GM12878 (cell line): ENCODE measurements around the gene OSBPL10. TPM values are rescaled to one million over a fixed set of nuclear protein-coding genes. Genes with fewer than 3 reads are reported as not detected.

Experiments
- ATAC-seq: fragments of 200-7000 bp; cut with Tn5 transposase; 3 replicates; pipeline ENCODE4 v1.9.1; 2020; ENCODE audit warnings: mild to moderate bottlenecking, moderate library complexity
- BruUV-seq: library from RNA; stranded (reverse); fragments of 400-500 nt; replicated peaks from 2 replicates; lab custom pipeline; 2021; lab: Mats Ljungman, UMichigan
- CTCF ChIA-PET: fragments of 300-600 bp; sonication (Branson Sonifier 250); formaldehyde crosslinking; extraction: SDS; loops from one replicate; lab custom pipeline; 2021; ENCODE audit warnings: inconsistent platforms; lab: Yijun Ruan, JAX
- POLR2A ChIA-PET: fragments of 350-600 bp; formaldehyde crosslinking; extraction: SDS; loops from one replicate; lab custom pipeline; 2021; ENCODE audit warnings: inconsistent platforms; lab: Charles Lee
- RAD21 ChIA-PET: fragments of 300-600 bp; sonication (Branson Sonifier 250); formaldehyde crosslinking; loops from one replicate; lab custom pipeline; 2023; ENCODE audit warnings: antibody characterized with exemption; ENCODE audit not compliant: unreplicated experiment; lab: Charles Lee
- SMC1A ChIA-PET: fragments of 300-600 bp; sonication (Branson Sonifier 250); formaldehyde crosslinking; loops from one replicate; lab custom pipeline; 2023; ENCODE audit not compliant: unreplicated experiment, uncharacterized antibody; lab: Charles Lee
- DNase-seq: peaks from one replicate; pipeline ENCODE4 v3.0.0-alpha.2; 2011; ENCODE audit warnings: low read depth, low spot score
- FAIRE-seq: peaks from 3 replicates; lab custom pipeline; 2011; peaks lifted over from hg19 to GRCh38; lab: Jason Lieb, UNC
- H2AFZ ChIP-seq: 2 replicates; pipeline ENCODE4 v1.6.0; 2011; ENCODE audit warnings: low read depth, low read length, control low read depth; ENCODE audit not compliant: control insufficient read depth
- H3K27ac ChIP-seq: 2 replicates; pipeline ENCODE4 v1.5.1; 2011; ENCODE audit warnings: control low read depth; ENCODE audit not compliant: control insufficient read depth, insufficient read depth
- H3K27me3 ChIP-seq, 2 experiments: replicated peaks in 1 of 2; 2 replicates each; pipeline versions ENCODE4 v1.6.0 to v1.6.1; 2011; ENCODE audit warnings: low read length in 1 of 2; ENCODE audit not compliant: control insufficient read depth in 2 of 2, insufficient read depth in 2 of 2
- H3K36me3 ChIP-seq, 2 experiments: 2 replicates each; pipeline ENCODE4 v1.5.1; 2011; ENCODE audit warnings: low read length in 1 of 2; ENCODE audit not compliant: control insufficient read depth in 2 of 2, insufficient read depth in 2 of 2
- H3K4me1 ChIP-seq: 2 replicates; pipeline ENCODE4 v1.6.1; 2011; ENCODE audit warnings: mild to moderate bottlenecking, low read length, moderate library complexity, mixed read lengths; ENCODE audit not compliant: control insufficient read depth, insufficient read depth
- H3K4me2 ChIP-seq: 2 replicates; pipeline ENCODE4 v1.6.0; 2011; ENCODE audit warnings: control low read depth; ENCODE audit not compliant: control insufficient read depth, insufficient read depth
- H3K4me3 ChIP-seq: fragments of 200-600 bp; sonication (generic); 2 replicates; pipeline ENCODE4 v1.5.1; 2016
- H3K79me2 ChIP-seq: 2 replicates; pipeline ENCODE4 v1.6.0; 2011; ENCODE audit warnings: low read length; ENCODE audit not compliant: control insufficient read depth, insufficient read depth
- H3K9ac ChIP-seq: 2 replicates; pipeline ENCODE4 v1.8.0; 2011; ENCODE audit warnings: low read length, control low read depth, mixed read lengths; ENCODE audit not compliant: control insufficient read depth, insufficient read depth
- H3K9me3 ChIP-seq: replicated peaks from 3 replicates; pipeline ENCODE4 v1.5.1; 2011; ENCODE audit warnings: mild to moderate bottlenecking, low read length; ENCODE audit not compliant: control insufficient read depth, insufficient read depth
- H4K20me1 ChIP-seq: 2 replicates; pipeline ENCODE4 v1.6.0; 2011; ENCODE audit not compliant: control insufficient read depth, insufficient read depth
- CBX5 ChIP-seq: sonication (generic); IDR thresholded peaks from 2 replicates; pipeline ENCODE4 v1.6.1; 2016; ENCODE audit warnings: low read depth, moderate library complexity, mild to moderate bottlenecking, inconsistent platforms
- FOS ChIP-seq: IDR thresholded peaks from 3 replicates; pipeline ENCODE4 v1.6.1; 2011; ENCODE audit warnings: borderline replicate concordance; ENCODE audit not compliant: insufficient read length; ENCODE audit errors: extremely low read depth
- HDGF ChIP-seq: fragments of 450-650 bp; IDR thresholded peaks from 2 replicates; pipeline ENCODE4 v1.6.1; 2016; ENCODE audit warnings: antibody characterized with exemption
- IKZF1 ChIP-seq: fragments of 450-650 bp; conservative IDR thresholded peaks from 2 replicates; pipeline ENCODE4 v1.6.1; 2017; ENCODE audit warnings: antibody characterized with exemption, mild to moderate bottlenecking
- LARP7 ChIP-seq: fragments of 450-650 bp; IDR thresholded peaks from 2 replicates; pipeline ENCODE4 v1.6.1; 2017; ENCODE audit warnings: mild to moderate bottlenecking
- NFYA ChIP-seq: IDR thresholded peaks from 2 replicates; pipeline ENCODE4 v1.6.1; 2011; ENCODE audit warnings: low read depth, mild to moderate bottlenecking, low read length, improper control_type of control experiment, borderline replicate concordance
- NR2F1 ChIP-seq: fragments of 450-650 bp; conservative IDR thresholded peaks from 2 replicates; pipeline ENCODE4 v1.6.1; 2017; ENCODE audit warnings: mild to moderate bottlenecking
- PAX5 ChIP-seq: IDR thresholded peaks from 2 replicates; pipeline ENCODE4 v1.6.1; 2011; ENCODE audit warnings: low read depth, low read length, borderline replicate concordance
- POLR2A ChIP-seq: IDR thresholded peaks from 2 replicates; pipeline ENCODE4 v1.6.1; 2011; ENCODE audit warnings: low read depth, mild to moderate bottlenecking, low read length
- SKIL ChIP-seq: fragments of 450-650 bp; IDR thresholded peaks from 2 replicates; pipeline ENCODE4 v1.6.1; 2017; ENCODE audit warnings: mild to moderate bottlenecking, low read depth, inconsistent platforms; ENCODE audit not compliant: poor library complexity, severe bottlenecking
- SREBF2 ChIP-seq: IDR thresholded peaks from 2 replicates; pipeline ENCODE4 v1.6.1; 2012; ENCODE audit warnings: mild to moderate bottlenecking, low read length
- SRF ChIP-seq, 2 experiments: IDR thresholded peaks; 2 replicates each; pipeline ENCODE4 v1.6.1; 2011; ENCODE audit warnings: low read depth in 2 of 2, low read length in 2 of 2, mild to moderate bottlenecking in 1 of 2, moderate library complexity in 1 of 2
- STAT3 ChIP-seq: IDR thresholded peaks from 2 replicates; pipeline ENCODE4 v1.6.1; 2011; ENCODE audit warnings: low read depth, low read length, improper control_type of control experiment
- SUPT20H ChIP-seq: IDR thresholded peaks from 2 replicates; pipeline ENCODE4 v1.6.1; 2011; ENCODE audit warnings: low read depth, mild to moderate bottlenecking, low read length, moderate library complexity, borderline replicate concordance; ENCODE audit not compliant: control insufficient read depth
- TCF7 ChIP-seq: IDR thresholded peaks from 2 replicates; pipeline ENCODE4 v1.6.1; 2014; ENCODE audit warnings: antibody characterized with exemption, borderline replicate concordance
- ZNF384 ChIP-seq: IDR thresholded peaks from 2 replicates; pipeline ENCODE4 v1.6.1; 2012; ENCODE audit warnings: low read depth, mild to moderate bottlenecking, low read length, improper control_type of control experiment, borderline replicate concordance
- WGBS: methylation state at CpG from one replicate; pipeline ENCODE4 v1.1.6; 2016; ENCODE audit warnings: low lambda C conversion rate; ENCODE audit not compliant: insufficient replicate concordance, insufficient coverage; ENCODE audit errors: missing lambda C conversion rate; 5-methylcytosine and 5-hydroxymethylcytosine counted together
- in situ Hi-C: fragments of 300-500 bp; cut with MboI; formaldehyde crosslinking; loops from 9 replicates; pipeline ENCODE4 v1.14.3; 2018; ENCODE audit warnings: mixed read lengths
- intact Hi-C: fragments of 100-400 bp; cut with micrococcal nuclease; formaldehyde crosslinking; loops from one replicate; pipeline ENCODE4 v1.14.2; 2022; ENCODE audit not compliant: unreplicated experiment
- polyA plus RNA-seq, 11 experiments: library from polyadenylated mRNA; depleted of rRNA in 4 of 11; unstranded in 6 of 11; stranded (reverse) in 5 of 11; fragments of >200 nt; fragmentation: Nextera tagmentation in 4 of 11; fragmentation: Illumina TruSeq in 1 of 11; extraction: Ambion mirVana in 4 of 11; extraction: Trizol in 1 of 11; gene quantifications; 1 replicate in 1 of 11; 2 replicates in 10 of 11; pipeline versions ENCODE4 v1.2.1 to v1.2.3, GENCODE V29; 2011 to 2016; ENCODE audit warnings: inconsistent platforms in 2 of 11, missing spikeins in 2 of 11, low read depth in 1 of 11
- total RNA-seq, 4 experiments: library from RNA; depleted of rRNA in 3 of 4; stranded (reverse); fragments of >200 nt in 3 of 4; fragmentation: Illumina TruSeq in 1 of 4; extraction: Trizol in 1 of 4; gene quantifications; 2 replicates each; pipeline versions ENCODE4 v1.2.1 to v1.2.3, GENCODE V29; 2013 to 2021
- TF ChIP-seq, protein P1 (sequence below): IDR thresholded peaks from 2 replicates; pipeline ENCODE4 v1.6.1; 2012; ENCODE audit warnings: improper control_type of control experiment, low read depth, low read length; ENCODE audit not compliant: insufficient replicate concordance

The OSBPL10 gene
- total and polyA plus RNA-seq, 10 of the 15 experiments (the other 5 are each of a cell fraction or from before 2014, with no cell fraction given), result 0.03 to 0.25 (median 0.09) TPM; not detected in 5

GRCh38 chr3:31785286-31785685 is 195.8 kb downstream of the OSBPL10 start:
- Histone ChIP-seq H2AFZ (no peak overlapping the region), H3K27ac (no peak overlapping the region), H3K27me3 (no peaks in the 10 kb centered on the region), H3K4me3 (no peak overlapping the region), H3K36me3 (no peaks in the 10 kb centered on the region), H3K4me2 (no peak overlapping the region), H3K4me1 (no peaks in the 10 kb centered on the region), H3K9ac (no peak overlapping the region), H3K9me3 (no peaks in the 10 kb centered on the region), H3K79me2 (no peaks in the 10 kb centered on the region), H4K20me1 (no peaks in the 10 kb centered on the region)
- ATAC-seq, result no peak
- WGBS, result 25% methylated on average over 7 of the region's 7 CpGs
- ChIA-PET SMC1A (interaction anchor here (0.6 kb wide), 1 partner anchor 393 kb away, joined by 3 read pairs; no protein-coding TSS in a partner anchor), RAD21 (no interaction called here), POLR2A (no interaction called here), CTCF (interaction anchor here (0.6 kb wide), 1 partner anchor 619 kb away, joined by 3 read pairs; no protein-coding TSS in a partner anchor)
- no peak for DNase-seq
- intact Hi-C loops, result no loop called here
- no peak for FAIRE-seq
- BruUV-seq, result no TSS peak
- in situ Hi-C loops, result no loop called here
- TF ChIP-seq LARP7 (no peak), STAT3 (no peak), SKIL (no peak), SREBF2 (no peak), IKZF1 (no peak), TCF7 (no peak), SRF (IDR thresholded peaks at IDR 0.05; ENCODE audit: low read depth in 2 of 2, low read length in 2 of 2) (no peak), FOS (no peak), NFYA (no peak), SUPT20H (no peak), CBX5 (no peak), NR2F1 (no peak), ZNF384 (no peak), PAX5 (no peak), HDGF (no peak), POLR2A (no peak)
- TF ChIP-seq, protein P1, sequence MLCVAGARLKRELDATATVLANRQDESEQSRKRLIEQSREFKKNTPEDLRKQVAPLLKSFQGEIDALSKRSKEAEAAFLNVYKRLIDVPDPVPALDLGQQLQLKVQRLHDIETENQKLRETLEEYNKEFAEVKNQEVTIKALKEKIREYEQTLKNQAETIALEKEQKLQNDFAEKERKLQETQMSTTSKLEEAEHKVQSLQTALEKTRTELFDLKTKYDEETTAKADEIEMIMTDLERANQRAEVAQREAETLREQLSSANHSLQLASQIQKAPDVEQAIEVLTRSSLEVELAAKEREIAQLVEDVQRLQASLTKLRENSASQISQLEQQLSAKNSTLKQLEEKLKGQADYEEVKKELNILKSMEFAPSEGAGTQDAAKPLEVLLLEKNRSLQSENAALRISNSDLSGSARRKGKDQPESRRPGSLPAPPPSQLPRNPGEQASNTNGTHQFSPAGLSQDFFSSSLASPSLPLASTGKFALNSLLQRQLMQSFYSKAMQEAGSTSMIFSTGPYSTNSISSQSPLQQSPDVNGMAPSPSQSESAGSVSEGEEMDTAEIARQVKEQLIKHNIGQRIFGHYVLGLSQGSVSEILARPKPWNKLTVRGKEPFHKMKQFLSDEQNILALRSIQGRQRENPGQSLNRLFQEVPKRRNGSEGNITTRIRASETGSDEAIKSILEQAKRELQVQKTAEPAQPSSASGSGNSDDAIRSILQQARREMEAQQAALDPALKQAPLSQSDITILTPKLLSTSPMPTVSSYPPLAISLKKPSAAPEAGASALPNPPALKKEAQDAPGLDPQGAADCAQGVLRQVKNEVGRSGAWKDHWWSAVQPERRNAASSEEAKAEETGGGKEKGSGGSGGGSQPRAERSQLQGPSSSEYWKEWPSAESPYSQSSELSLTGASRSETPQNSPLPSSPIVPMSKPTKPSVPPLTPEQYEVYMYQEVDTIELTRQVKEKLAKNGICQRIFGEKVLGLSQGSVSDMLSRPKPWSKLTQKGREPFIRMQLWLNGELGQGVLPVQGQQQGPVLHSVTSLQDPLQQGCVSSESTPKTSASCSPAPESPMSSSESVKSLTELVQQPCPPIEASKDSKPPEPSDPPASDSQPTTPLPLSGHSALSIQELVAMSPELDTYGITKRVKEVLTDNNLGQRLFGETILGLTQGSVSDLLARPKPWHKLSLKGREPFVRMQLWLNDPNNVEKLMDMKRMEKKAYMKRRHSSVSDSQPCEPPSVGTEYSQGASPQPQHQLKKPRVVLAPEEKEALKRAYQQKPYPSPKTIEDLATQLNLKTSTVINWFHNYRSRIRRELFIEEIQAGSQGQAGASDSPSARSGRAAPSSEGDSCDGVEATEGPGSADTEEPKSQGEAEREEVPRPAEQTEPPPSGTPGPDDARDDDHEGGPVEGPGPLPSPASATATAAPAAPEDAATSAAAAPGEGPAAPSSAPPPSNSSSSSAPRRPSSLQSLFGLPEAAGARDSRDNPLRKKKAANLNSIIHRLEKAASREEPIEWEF, result no peak
